T-helper 2 cell treated with Interferon-gamma antibody and Interleukin-4, amounts not matched to agents 5 μg/mL and 100 μg/mL, for 36 hours (primary cell): ENCODE results near the gene OVAAL.
A peak's percentile ranks its signal among the peaks of the same experiment; 100 is the strongest.

Experiments
- DNase-seq: peaks from one replicate; pipeline ENCODE4 v3.0.0; 2021; ENCODE audit warnings: low spot score
- H3K27ac Mint-ChIP-seq: one replicate; pipeline ENCODE4 v1.8.0; 2021; ENCODE audit warnings: mild to moderate bottlenecking, mixed read lengths
- H3K27me3 Mint-ChIP-seq: one replicate; pipeline ENCODE4 v1.8.0; 2021; ENCODE audit warnings: low read depth, mixed read lengths
- H3K36me3 Mint-ChIP-seq: one replicate; pipeline ENCODE4 v1.8.0; 2021; ENCODE audit warnings: low read depth, mixed read lengths
- H3K4me1 Mint-ChIP-seq: one replicate; pipeline ENCODE4 v1.8.0; 2021; ENCODE audit warnings: low read depth, mixed read lengths
- H3K4me3 Mint-ChIP-seq: one replicate; pipeline ENCODE4 v1.8.0; 2022; ENCODE audit warnings: mild to moderate bottlenecking, moderate library complexity, mixed read lengths
- H3K9me3 Mint-ChIP-seq: one replicate; pipeline ENCODE4 v1.8.0; 2021; ENCODE audit warnings: mixed read lengths

Gene OVAAL

GRCh38 chr1:180530501-180530900, 28.3 kb upstream of the OVAAL start:
- H3K4me3 Mint-ChIP-seq, result no peak overlapping the region
- DNase-seq, result no peak
- peaks cover 8% of the 10 kb centered on the region for H3K4me1 Mint-ChIP-seq
- no peak overlapping the region for H3K27ac Mint-ChIP-seq
- peaks cover 16% of the 10 kb centered on the region for H3K27me3 Mint-ChIP-seq
- H3K9me3 Mint-ChIP-seq, result no peaks in the 10 kb centered on the region
- H3K36me3 Mint-ChIP-seq, result no peaks in the 10 kb centered on the region

- H3K27ac Mint-ChIP-seq, result no peak overlapping the region
- H3K36me3 Mint-ChIP-seq, result no peaks in the 10 kb centered on the region
- DNase-seq, result no peak
- H3K4me1 Mint-ChIP-seq, result peaks cover 6% of the 10 kb centered on the region
- H3K4me3 Mint-ChIP-seq, result no peak overlapping the region
- H3K9me3 Mint-ChIP-seq, result no peaks in the 10 kb centered on the region
- H3K27me3 Mint-ChIP-seq, result peaks cover 13% of the 10 kb centered on the region
These were observed 25.9 kb upstream of the OVAAL start for GRCh38 chr1:180532854-180533253.

GRCh38 chr1:180533266-180533987, 25.3 kb upstream of the OVAAL start:
- Mint-ChIP-seq H3K36me3 (no peaks in the 10 kb centered on the region), H3K4me1 (peaks cover 6% of the 10 kb centered on the region), H3K4me3 (no peak overlapping the region), H3K27me3 (peaks cover 17% of the 10 kb centered on the region), H3K27ac (no peak overlapping the region), H3K9me3 (no peaks in the 10 kb centered on the region)
- DNase-seq, result peak; percentile 44

GRCh38 chr1:180534214-180534613, 24.6 kb upstream of the OVAAL start:
- Mint-ChIP-seq H3K36me3 (no peaks in the 10 kb centered on the region), H3K4me3 (no peak overlapping the region), H3K4me1 (peaks cover 6% of the 10 kb centered on the region), H3K27me3 (peaks cover 17% of the 10 kb centered on the region), H3K27ac (no peak overlapping the region), H3K9me3 (no peaks in the 10 kb centered on the region)
- no peak for DNase-seq

GRCh38 chr1:180535418-180535999, 23.3 kb upstream of the OVAAL start:
- Mint-ChIP-seq H3K4me1 (peaks cover 6% of the 10 kb centered on the region), H3K9me3 (no peaks in the 10 kb centered on the region), H3K27me3 (peaks cover 14% of the 10 kb centered on the region), H3K4me3 (no peak overlapping the region), H3K27ac (no peak overlapping the region), H3K36me3 (no peaks in the 10 kb centered on the region)
- DNase-seq, result no peak

GRCh38 chr1:180536821-180537372, 21.9 kb upstream of the OVAAL start:
- no peak for DNase-seq
- H3K36me3 Mint-ChIP-seq, result no peaks in the 10 kb centered on the region
- no peak overlapping the region for H3K4me3 Mint-ChIP-seq
- H3K9me3 Mint-ChIP-seq, result no peaks in the 10 kb centered on the region
- no peak overlapping the region for H3K27ac Mint-ChIP-seq
- peaks cover 6% of the 10 kb centered on the region for H3K4me1 Mint-ChIP-seq
- H3K27me3 Mint-ChIP-seq, result peaks cover 15% of the 10 kb centered on the region

GRCh38 chr1:180539136-180539535, 19.6 kb upstream of the OVAAL start:
- Mint-ChIP-seq H3K9me3 (no peaks in the 10 kb centered on the region), H3K27ac (no peak overlapping the region), H3K4me3 (no peak overlapping the region), H3K4me1 (no peaks in the 10 kb centered on the region), H3K27me3 (peaks cover 19% of the 10 kb centered on the region), H3K36me3 (no peaks in the 10 kb centered on the region)
- DNase-seq, result no peak

- H3K36me3 Mint-ChIP-seq, result no peaks in the 10 kb centered on the region
- DNase-seq, result no peak
- no peaks in the 10 kb centered on the region for H3K4me1 Mint-ChIP-seq
- peaks cover 18% of the 10 kb centered on the region for H3K27me3 Mint-ChIP-seq
- no peaks in the 10 kb centered on the region for H3K9me3 Mint-ChIP-seq
- H3K27ac Mint-ChIP-seq, result no peak overlapping the region
- no peak overlapping the region for H3K4me3 Mint-ChIP-seq
These were observed 17.8 kb upstream of the OVAAL start for GRCh38 chr1:180540697-180541594.

- Mint-ChIP-seq H3K27ac (no peak overlapping the region), H3K27me3 (peaks cover 12% of the 10 kb centered on the region), H3K4me3 (no peak overlapping the region), H3K9me3 (no peaks in the 10 kb centered on the region), H3K4me1 (no peaks in the 10 kb centered on the region), H3K36me3 (no peaks in the 10 kb centered on the region)
- no peak for DNase-seq
These were observed 16.5 kb upstream of the OVAAL start for GRCh38 chr1:180542113-180542837.

GRCh38 chr1:180542838-180543145, 16.0 kb upstream of the OVAAL start:
- no peak for DNase-seq
- H3K27me3 Mint-ChIP-seq, result peaks cover 10% of the 10 kb centered on the region
- H3K4me1 Mint-ChIP-seq, result no peaks in the 10 kb centered on the region
- H3K27ac Mint-ChIP-seq, result no peak overlapping the region
- no peak overlapping the region for H3K4me3 Mint-ChIP-seq
- no peaks in the 10 kb centered on the region for H3K9me3 Mint-ChIP-seq
- H3K36me3 Mint-ChIP-seq, result no peaks in the 10 kb centered on the region

- H3K4me1 Mint-ChIP-seq, result no peaks in the 10 kb centered on the region
- no peak overlapping the region for H3K4me3 Mint-ChIP-seq
- H3K27me3 Mint-ChIP-seq, result peaks cover 5% of the 10 kb centered on the region
- no peak for DNase-seq
- H3K36me3 Mint-ChIP-seq, result no peaks in the 10 kb centered on the region
- no peaks in the 10 kb centered on the region for H3K9me3 Mint-ChIP-seq
- H3K27ac Mint-ChIP-seq, result no peak overlapping the region
These were observed 14.7 kb upstream of the OVAAL start for GRCh38 chr1:180544050-180544449.

- Mint-ChIP-seq H3K9me3 (no peaks in the 10 kb centered on the region), H3K27me3 (peaks cover 5% of the 10 kb centered on the region), H3K27ac (no peak overlapping the region), H3K36me3 (no peaks in the 10 kb centered on the region), H3K4me1 (no peaks in the 10 kb centered on the region), H3K4me3 (no peak overlapping the region)
- DNase-seq, result no peak
These were observed 12.8 kb upstream of the OVAAL start for GRCh38 chr1:180545991-180546390.

GRCh38 chr1:180548686-180549317, 10.0 kb upstream of the OVAAL start:
- Mint-ChIP-seq H3K36me3 (no peaks in the 10 kb centered on the region), H3K4me1 (no peaks in the 10 kb centered on the region), H3K27me3 (no peaks in the 10 kb centered on the region), H3K27ac (no peak overlapping the region), H3K4me3 (no peak overlapping the region), H3K9me3 (no peaks in the 10 kb centered on the region)
- no peak for DNase-seq
